ENCODE measurements around the gene ZKSCAN4. TPM values are rescaled to one million over a fixed set of nuclear protein-coding genes. Genes with fewer than 3 reads are reported as not detected.

The ZKSCAN4 gene
- total and polyA plus RNA-seq, 3 donors from 2014 or later: 7.2 to 23.2 (median 8.8) TPM

- Histone ChIP-seq H3K36me3 (ENCODE audit: low read depth, missing control alignments) (no peaks in the 10 kb centered on the region), H3K4me1 (no peaks in the 10 kb centered on the region), H3K9me3 (no peaks in the 10 kb centered on the region), H3K27me3 (no peaks in the 10 kb centered on the region), H3K27ac (no peak overlapping the region), H3K4me3 (no peak overlapping the region)
- TF ChIP-seq POLR2A (IDR thresholded peaks at IDR 0.05) (no peak), CTCF (IDR thresholded peaks at IDR 0.05) (no peak)
- DNase-seq: no peak
- intact Hi-C loops (cut with DNase I; ENCODE audit: low total_unique reads): no loop called here
Observed at GRCh38 chr6:28274888-28275287, 22.8 kb upstream of the ZKSCAN4 start.

DNA sequence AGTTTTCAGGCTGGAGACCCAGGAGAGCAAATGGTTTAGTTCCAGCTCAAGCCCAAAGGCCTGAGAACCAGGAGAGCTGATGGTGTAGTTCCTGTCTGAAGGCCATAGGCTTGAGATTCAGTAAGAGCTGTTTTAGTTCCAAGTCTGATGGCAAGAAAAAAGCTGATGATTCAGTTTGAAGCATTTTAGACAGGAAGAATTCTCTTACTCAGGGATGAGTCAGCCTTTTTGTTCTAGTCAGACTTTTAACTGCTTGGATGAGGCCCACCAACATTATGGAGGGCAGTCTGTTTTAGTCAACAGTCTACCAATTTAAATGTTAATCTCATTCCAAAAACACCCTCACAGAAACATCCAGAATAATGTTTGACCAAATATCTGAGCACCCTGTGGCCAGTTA is 17.4 kb upstream of the ZKSCAN4 start:
- no peak overlapping the region for H3K4me3 ChIP-seq
- no peak for DNase-seq
- no peaks in the 10 kb centered on the region for H3K36me3 ChIP-seq (ENCODE audit: low read depth, missing control alignments)
- H3K4me1 ChIP-seq: peaks cover 10% of the 10 kb centered on the region
- no peaks in the 10 kb centered on the region for H3K9me3 ChIP-seq
- no peaks in the 10 kb centered on the region for H3K27me3 ChIP-seq
- TF ChIP-seq CTCF (IDR thresholded peaks at IDR 0.05): no peak
- TF ChIP-seq POLR2A (IDR thresholded peaks at IDR 0.05): no peak
- H3K27ac ChIP-seq: no peak overlapping the region
- intact Hi-C loops (cut with DNase I; ENCODE audit: low total_unique reads): no loop called here

GRCh38 chr6:28267695-28268059 is 15.6 kb upstream of the ZKSCAN4 start:
- Histone ChIP-seq H3K4me1 (peaks cover 10% of the 10 kb centered on the region), H3K9me3 (no peaks in the 10 kb centered on the region), H3K27ac (peak overlapping the region; percentile 92), H3K4me3 (peak overlapping the region; percentile 80 to 82), H3K36me3 (ENCODE audit: low read depth, missing control alignments) (no peaks in the 10 kb centered on the region), H3K27me3 (no peaks in the 10 kb centered on the region)
- intact Hi-C loops (cut with DNase I; ENCODE audit: low total_unique reads): no loop called here
- TF ChIP-seq CTCF (IDR thresholded peaks at IDR 0.05) (no peak), POLR2A (IDR thresholded peaks at IDR 0.05) (no peak)
- WGBS, 2 donors: 0 to 5% methylated on average over 1 of the region's 1 CpG
- no peak for DNase-seq

- WGBS, 2 donors: 0 to 1% methylated on average over 21 to 32 of the region's 32 CpGs
- no peaks in the 10 kb centered on the region for H3K36me3 ChIP-seq (ENCODE audit: low read depth, missing control alignments)
Observed at GRCh38 chr6:28266962-28267694, 15.1 kb upstream of the ZKSCAN4 start, which contains the start of gene ZSCAN26. ZSCAN26 (plus strand) TSS chr6:28267143; CDS start chr6:28271920, 4,777 bp downstream.

More at GRCh38 chr6:28266962-28267694, 15.1 kb upstream of the ZKSCAN4 start, which contains the start of gene ZSCAN26:
- Histone ChIP-seq H3K4me1 (peaks cover 10% of the 10 kb centered on the region), H3K27me3 (no peaks in the 10 kb centered on the region), H3K27ac (peak within 1 kb of the TSS; percentile 92), H3K4me3 (peak within 1 kb of the TSS; percentile 80 to 82), H3K9me3 (no peaks in the 10 kb centered on the region)
- DNase-seq: peak; percentile 87
- intact Hi-C loops (cut with DNase I; ENCODE audit: low total_unique reads): no loop called here
- TF ChIP-seq POLR2A (IDR thresholded peaks at IDR 0.05): no peak
- no peak for TF ChIP-seq CTCF (IDR thresholded peaks at IDR 0.05)
